Transverse colon (tissue), 3 donors: ENCODE results near the gene NPM3.

Experiments
- CTCF ChIP-seq, 5 experiments: fragments of 200-600 bp in 3 of 5; fragments of 450-650 bp in 2 of 5; sonication (generic) in 3 of 5; IDR thresholded peaks; 1 replicate in 2 of 5; 2 replicates in 3 of 5; pipeline ENCODE4 v1.5.1; 2016 to 2017; ENCODE audit warnings: antibody characterized with exemption in 5 of 5, inconsistent platforms in 3 of 5, mild to moderate bottlenecking in 2 of 5, moderate library complexity in 1 of 5
- POLR2A ChIP-seq: fragments of 450-650 bp; IDR thresholded peaks from one replicate; pipeline ENCODE4 v1.6.1; 2016; ENCODE audit warnings: antibody characterized with exemption, mild to moderate bottlenecking, moderate library complexity

GRCh38 chr10:101772017-101772894 is 11.0 kb downstream of the NPM3 start:
- no peak for TF ChIP-seq CTCF (IDR thresholded peaks at IDR 0.05)
- TF ChIP-seq POLR2A = no peak
